IPS-15b (cell line): ENCODE data around the gene IL15.

Experiments used
- H3K27me3 ChIP-seq: one replicate; pipeline ENCODE4 v1.6.1; 2013; ENCODE audit warnings: low read length; ENCODE audit not compliant: control insufficient read depth, insufficient read depth
- H3K36me3 ChIP-seq: one replicate; pipeline ENCODE4 v1.6.1; 2013; ENCODE audit warnings: low read length; ENCODE audit not compliant: control insufficient read depth, insufficient read depth
- H3K4me1 ChIP-seq: one replicate; pipeline ENCODE4 v1.6.1; 2013; ENCODE audit warnings: mild to moderate bottlenecking, low read length; ENCODE audit not compliant: control insufficient read depth, insufficient read depth
- H3K4me3 ChIP-seq: one replicate; pipeline ENCODE4 v1.5.1; 2013; ENCODE audit warnings: low read depth, low read length
- H3K9ac ChIP-seq: one replicate; pipeline ENCODE4 v1.6.1; 2013; ENCODE audit warnings: low read depth, mild to moderate bottlenecking, low read length
- H3K9me3 ChIP-seq: one replicate; pipeline ENCODE4 v1.6.1; 2013; ENCODE audit warnings: mild to moderate bottlenecking, low read length; ENCODE audit not compliant: control insufficient read depth, insufficient read depth

IL15 gene

GRCh38 chr4:141706445-141706844 is 70.1 kb downstream of the IL15 start:
- H3K9me3 ChIP-seq, result no peaks in the 10 kb centered on the region
- no peak overlapping the region for H3K4me3 ChIP-seq
- no peaks in the 10 kb centered on the region for H3K27me3 ChIP-seq
- no peaks in the 10 kb centered on the region for H3K4me1 ChIP-seq
- H3K9ac ChIP-seq, result no peak overlapping the region
- no peaks in the 10 kb centered on the region for H3K36me3 ChIP-seq

GRCh38 chr4:141711211-141711610 is 74.8 kb downstream of the IL15 start:
- Histone ChIP-seq H3K9me3 (no peaks in the 10 kb centered on the region), H3K9ac (no peak overlapping the region), H3K4me1 (peaks cover 3% of the 10 kb centered on the region), H3K4me3 (no peak overlapping the region), H3K36me3 (no peaks in the 10 kb centered on the region), H3K27me3 (no peaks in the 10 kb centered on the region)

- peaks cover 3% of the 10 kb centered on the region for H3K4me1 ChIP-seq
- no peaks in the 10 kb centered on the region for H3K27me3 ChIP-seq
- no peaks in the 10 kb centered on the region for H3K36me3 ChIP-seq
- no peak overlapping the region for H3K9ac ChIP-seq
- no peak overlapping the region for H3K4me3 ChIP-seq
- no peaks in the 10 kb centered on the region for H3K9me3 ChIP-seq
These were observed 76.8 kb downstream of the IL15 start for GRCh38 chr4:141713185-141713584.

- Histone ChIP-seq H3K27me3 (no peaks in the 10 kb centered on the region), H3K9ac (no peak overlapping the region), H3K4me1 (peaks cover 3% of the 10 kb centered on the region), H3K4me3 (no peak overlapping the region), H3K9me3 (no peaks in the 10 kb centered on the region), H3K36me3 (no peaks in the 10 kb centered on the region)
These were observed 77.5 kb downstream of the IL15 start for GRCh38 chr4:141713771-141714445.

- H3K4me1 ChIP-seq, result peaks cover 2% of the 10 kb centered on the region
- no peak overlapping the region for H3K9ac ChIP-seq
- H3K9me3 ChIP-seq, result no peaks in the 10 kb centered on the region
- no peak overlapping the region for H3K4me3 ChIP-seq
- no peaks in the 10 kb centered on the region for H3K36me3 ChIP-seq
- no peaks in the 10 kb centered on the region for H3K27me3 ChIP-seq
These were observed 83.2 kb downstream of the IL15 start for GRCh38 chr4:141719585-141719984.

- Histone ChIP-seq H3K4me3 (no peak overlapping the region), H3K36me3 (no peaks in the 10 kb centered on the region), H3K9me3 (no peaks in the 10 kb centered on the region), H3K4me1 (peaks cover 2% of the 10 kb centered on the region), H3K27me3 (no peaks in the 10 kb centered on the region), H3K9ac (no peak overlapping the region)
These were observed 84.8 kb downstream of the IL15 start for GRCh38 chr4:141721174-141721573.

GRCh38 chr4:141724646-141725045 is 88.3 kb downstream of the IL15 start:
- Histone ChIP-seq H3K36me3 (no peaks in the 10 kb centered on the region), H3K4me1 (peaks cover under 1% of the 10 kb centered on the region), H3K27me3 (no peaks in the 10 kb centered on the region), H3K9ac (no peak overlapping the region), H3K4me3 (no peak overlapping the region), H3K9me3 (no peaks in the 10 kb centered on the region)

- Histone ChIP-seq H3K9me3 (no peaks in the 10 kb centered on the region), H3K36me3 (no peaks in the 10 kb centered on the region), H3K4me1 (no peaks in the 10 kb centered on the region), H3K4me3 (no peak overlapping the region), H3K9ac (no peak overlapping the region), H3K27me3 (no peaks in the 10 kb centered on the region)
These were observed 91.0 kb downstream of the IL15 start for GRCh38 chr4:141727420-141727819.

- Histone ChIP-seq H3K36me3 (no peaks in the 10 kb centered on the region), H3K27me3 (no peaks in the 10 kb centered on the region), H3K4me3 (no peak overlapping the region), H3K9me3 (no peaks in the 10 kb centered on the region), H3K9ac (no peak overlapping the region), H3K4me1 (no peaks in the 10 kb centered on the region)
These were observed 94.4 kb downstream of the IL15 start for GRCh38 chr4:141730805-141731204.

- H3K4me1 ChIP-seq, result no peaks in the 10 kb centered on the region
- H3K9ac ChIP-seq, result no peak overlapping the region
- no peaks in the 10 kb centered on the region for H3K27me3 ChIP-seq
These were observed 95.1 kb downstream of the IL15 start for GRCh38 chr4:141731481-141731880.

GRCh38 chr4:141739636-141740035 is 103.3 kb downstream of the IL15 start:
- Histone ChIP-seq H3K36me3 (no peaks in the 10 kb centered on the region), H3K9ac (no peak overlapping the region), H3K9me3 (no peaks in the 10 kb centered on the region), H3K4me1 (no peaks in the 10 kb centered on the region), H3K4me3 (no peak overlapping the region), H3K27me3 (no peaks in the 10 kb centered on the region)

More at GRCh38 chr4:141731481-141731880, 95.1 kb downstream of the IL15 start:
- Histone ChIP-seq H3K4me3 (no peak overlapping the region), H3K9me3 (no peaks in the 10 kb centered on the region), H3K36me3 (no peaks in the 10 kb centered on the region)

- Histone ChIP-seq H3K36me3 (no peaks in the 10 kb centered on the region), H3K9ac (no peak overlapping the region), H3K27me3 (no peaks in the 10 kb centered on the region), H3K4me1 (no peaks in the 10 kb centered on the region), H3K9me3 (no peaks in the 10 kb centered on the region), H3K4me3 (no peak overlapping the region)
These were observed 109.6 kb downstream of the IL15 start for GRCh38 chr4:141746026-141746425.
